SW480 (cell line): ENCODE results near the gene PKD2L1.
"Not testable (repeated sequence)": the region's sequence is repeated elsewhere in the genome, so short reads cannot be mapped to it uniquely, and the experiment has no call there.

ENCODE experiments used
- DNase-seq: peaks from one replicate; pipeline ENCODE4 v3.0.0-alpha.2; 2016; ENCODE audit warnings: low spot score

The PKD2L1 gene

GRCh38 chr10:100286051-100287033, 43.7 kb downstream of the PKD2L1 start, which contains the start of gene BLOC1S2:
Gene BLOC1S2 (minus strand): TSS chr10:100286680. CDS start chr10:100286659, 21 bp downstream.
- DNase-seq = peak; percentile 78

- not testable (repeated sequence) for DNase-seq
Measured at GRCh38 chr10:100285326-100285725, 44.7 kb downstream of the PKD2L1 start.

- no peak for DNase-seq
Measured at GRCh38 chr10:100282907-100283306, 47.1 kb downstream of the PKD2L1 start.

DNA sequence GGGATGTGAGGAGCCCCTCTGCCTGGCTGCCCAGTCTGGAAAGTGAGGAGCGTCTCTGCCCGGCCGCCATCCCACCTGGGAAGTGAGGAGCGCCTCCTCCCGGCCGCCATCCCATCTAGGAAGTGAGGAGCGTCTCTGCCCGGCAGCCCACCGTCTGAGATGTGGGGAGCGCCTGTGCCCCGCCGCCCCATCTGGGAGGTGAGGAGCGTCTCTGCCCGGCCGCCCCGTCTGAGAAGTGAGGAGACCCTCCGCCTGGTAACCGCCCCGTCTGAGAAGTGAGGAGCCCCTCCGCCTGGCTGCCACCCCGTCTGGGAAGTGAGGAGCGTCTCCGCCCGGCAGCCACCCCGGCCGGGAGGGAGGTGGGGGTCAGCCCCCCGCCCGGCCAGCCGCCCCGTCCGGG, 53.1 kb downstream of the PKD2L1 start:
- not testable (repeated sequence) for DNase-seq

DNA sequence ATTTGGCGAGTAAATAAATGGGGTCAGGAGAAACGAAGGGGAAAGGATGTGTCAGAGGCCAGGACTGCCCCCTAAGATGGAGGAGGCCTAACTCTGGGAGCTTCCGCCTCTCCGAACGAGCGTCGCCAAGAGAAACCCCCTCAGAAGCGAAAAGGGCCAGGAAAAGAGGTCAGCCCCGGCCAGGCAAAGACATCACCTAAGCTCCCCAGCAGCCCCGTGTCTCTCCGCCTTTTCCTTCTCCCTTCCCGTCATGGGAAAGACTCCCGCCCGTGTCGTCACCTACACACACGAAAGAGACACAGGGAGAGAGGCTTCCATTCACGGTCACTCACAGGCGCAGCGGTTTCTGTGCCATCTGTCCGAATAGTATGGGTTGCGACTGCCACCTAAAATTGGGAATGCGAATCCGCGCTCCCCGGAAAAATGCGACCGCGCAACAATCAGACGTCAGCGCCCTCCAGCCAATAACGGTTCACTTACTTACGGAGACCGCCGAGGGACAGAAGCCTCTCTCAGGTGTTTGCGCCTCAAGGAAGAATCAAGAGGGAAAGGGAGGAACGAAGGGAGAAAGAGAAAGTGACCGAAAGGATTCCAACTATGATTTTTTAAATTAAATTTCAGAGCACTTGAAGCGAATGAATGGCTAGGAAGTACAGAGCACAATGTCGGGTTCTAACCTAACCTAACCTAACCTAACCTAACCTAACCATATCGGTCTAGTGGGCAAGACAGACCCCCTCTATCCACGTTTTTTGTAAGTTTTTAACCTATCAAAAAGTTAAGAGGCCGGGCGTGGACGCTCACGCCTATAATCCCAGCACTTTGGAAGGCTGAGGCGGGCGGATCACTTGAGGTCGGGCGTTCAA, 62.6 kb downstream of the PKD2L1 start, which contains the start of gene CWF19L1:
Gene CWF19L1 (minus strand): TSS at position 400 of the 866 bp plus-strand sequence. CDS start 45 bp downstream, at position 355.
- DNase-seq = peak; percentile 89

DNA sequence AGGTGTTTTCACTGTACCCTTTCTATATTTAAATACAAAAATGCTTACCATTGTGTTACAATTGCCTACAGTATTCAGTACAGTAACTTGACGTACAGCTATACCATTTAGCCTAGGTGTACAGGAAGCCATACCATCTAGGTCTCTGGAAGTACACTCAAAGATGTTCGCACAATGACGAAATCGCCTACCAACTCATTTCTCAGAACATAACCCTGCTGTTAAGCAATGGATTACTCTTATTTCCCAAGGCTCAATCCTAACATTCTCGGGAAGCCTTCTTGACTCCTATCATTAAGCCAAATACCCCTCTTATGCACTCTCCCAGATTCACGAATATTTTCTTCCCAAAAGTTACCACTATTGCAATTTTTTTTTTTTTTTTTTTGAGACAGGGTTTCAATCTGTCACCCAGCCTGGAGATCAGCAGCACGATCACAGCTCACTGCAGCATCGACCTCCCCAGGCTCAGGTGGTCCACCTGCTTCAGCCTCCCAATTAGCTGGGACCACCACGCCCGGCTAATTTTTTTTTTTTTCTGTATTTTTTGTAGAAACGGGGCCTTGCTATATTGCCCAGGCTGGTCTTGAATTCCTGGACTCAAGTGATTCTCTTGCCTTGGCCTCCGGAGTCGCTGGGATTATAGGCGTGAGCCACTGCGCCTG, 64.1 kb downstream of the PKD2L1 start:
- DNase-seq = no peak

- DNase-seq = no peak
Measured at GRCh38 chr10:100254191-100254590, 75.8 kb downstream of the PKD2L1 start.

DNA sequence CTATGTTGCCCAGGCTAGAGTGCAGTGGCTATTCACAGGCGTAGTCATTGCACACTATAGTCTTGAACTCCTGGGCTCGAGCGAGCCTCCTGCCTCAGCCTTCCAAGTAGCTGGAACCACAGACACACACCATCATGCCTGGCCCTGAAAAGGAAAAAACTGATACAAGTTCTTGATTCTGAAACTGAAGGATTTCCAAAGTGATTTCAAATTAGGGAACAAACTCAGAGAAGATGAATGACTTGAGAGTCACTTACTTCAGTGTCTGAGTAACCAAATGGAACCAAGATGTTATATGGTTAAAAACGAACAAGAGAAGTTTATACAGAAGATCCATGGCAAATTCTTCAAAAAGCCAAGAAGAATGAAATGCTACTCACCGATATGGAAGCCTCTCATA, 77.0 kb downstream of the PKD2L1 start:
- no peak for DNase-seq

- DNase-seq = no peak
Measured at GRCh38 chr10:100248820-100249219, 81.2 kb downstream of the PKD2L1 start.

DNA sequence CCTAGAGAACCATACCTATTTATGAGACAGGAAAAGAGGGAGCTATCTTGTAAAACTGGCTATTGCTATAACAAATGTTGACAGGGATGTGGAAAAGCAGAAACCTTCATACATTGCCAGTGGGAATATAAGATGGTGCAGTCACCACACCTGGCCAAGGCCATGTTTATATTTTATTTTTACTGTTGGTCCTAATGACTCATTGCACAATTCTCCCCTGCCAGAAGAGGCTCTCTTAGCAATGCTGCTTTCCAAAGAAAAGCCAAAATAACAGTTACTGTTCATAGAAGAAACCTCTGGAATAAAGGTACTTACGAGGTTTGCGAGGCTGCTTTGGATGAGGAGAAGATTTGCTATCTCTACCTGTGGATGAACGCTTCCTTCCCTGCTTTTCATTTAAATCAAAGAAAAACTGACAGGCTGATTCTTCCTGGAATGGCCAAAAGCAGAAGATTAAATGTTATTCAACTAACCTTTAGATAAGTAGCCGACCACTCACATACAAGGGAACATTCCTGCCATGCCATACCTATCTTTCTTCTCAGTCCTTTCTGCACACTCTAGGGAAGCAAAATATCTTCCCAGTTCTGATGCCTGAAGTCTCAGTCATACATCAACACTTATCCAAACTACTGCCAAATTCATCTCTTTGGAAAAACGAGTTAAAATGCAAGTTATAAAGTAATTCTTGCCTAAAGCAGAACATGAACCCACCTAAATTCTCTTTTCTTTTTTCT, 84.4 kb downstream of the PKD2L1 start:
- no peak for DNase-seq

DNA sequence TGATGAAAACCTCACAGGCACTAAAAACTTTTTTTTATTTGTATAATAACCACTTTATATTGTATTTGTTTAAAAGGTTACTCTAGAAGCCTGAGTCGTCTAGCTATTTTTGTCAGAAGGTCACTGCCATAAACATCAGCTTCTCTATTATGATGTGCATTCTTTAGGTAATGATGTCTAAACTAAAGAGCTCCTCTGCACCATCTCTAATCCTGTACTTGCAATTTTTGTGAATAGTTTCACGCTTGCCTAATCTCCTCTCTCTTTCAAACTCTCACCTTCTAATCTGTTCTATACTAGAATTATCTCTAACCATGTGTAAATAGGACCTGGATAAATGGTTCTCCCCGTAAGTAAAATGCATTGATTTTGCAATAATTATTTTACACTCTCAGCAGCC, 90.2 kb downstream of the PKD2L1 start:
- no peak for DNase-seq

DNA sequence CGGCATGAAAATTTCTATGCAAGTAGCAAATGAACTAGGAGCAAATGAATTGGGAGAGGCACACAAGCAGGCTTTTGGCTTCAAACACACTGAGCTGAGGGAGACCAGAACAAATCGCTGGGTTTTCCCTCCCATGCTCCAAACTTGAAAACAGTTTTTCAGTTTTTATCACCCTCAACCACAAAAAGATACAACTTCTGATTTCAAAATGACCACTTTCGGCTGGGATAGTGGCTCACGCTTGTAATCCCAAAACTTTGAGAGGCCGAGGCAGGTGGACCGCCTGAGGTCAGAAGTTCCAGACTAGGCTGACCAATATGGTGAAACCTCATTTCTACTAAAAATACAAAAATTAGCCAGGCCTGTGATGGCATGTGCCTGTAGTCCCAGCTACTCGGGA, 91.6 kb downstream of the PKD2L1 start:
- no peak for DNase-seq
